Nephron progenitor cell (in vitro differentiated cells): ENCODE results near the gene HOXC12.
A peak's percentile ranks its signal among the peaks of the same experiment; 100 is the strongest.

Source experiments
- DNase-seq: peaks from one replicate; pipeline ENCODE4 v3.0.0; 2021
- H3K27ac Mint-ChIP-seq: 2 replicates; pipeline ENCODE4 v1.8.0; 2021; ENCODE audit warnings: mild to moderate bottlenecking, moderate library complexity, mixed read lengths
- H3K27me3 Mint-ChIP-seq: 2 replicates; pipeline ENCODE4 v1.8.0; 2021; ENCODE audit warnings: mild to moderate bottlenecking, low read depth, mixed read lengths; ENCODE audit not compliant: poor library complexity
- H3K36me3 Mint-ChIP-seq: 2 replicates; pipeline ENCODE4 v1.8.0; 2021; ENCODE audit warnings: low read depth, mixed read lengths
- H3K4me1 Mint-ChIP-seq: 2 replicates; pipeline ENCODE4 v1.8.0; 2021; ENCODE audit warnings: mixed read lengths
- H3K4me3 Mint-ChIP-seq: 2 replicates; pipeline ENCODE4 v1.8.0; 2021; ENCODE audit warnings: mild to moderate bottlenecking, moderate library complexity, mixed read lengths
- H3K9me3 Mint-ChIP-seq: 2 replicates; pipeline ENCODE4 v1.8.0; 2021; ENCODE audit warnings: mild to moderate bottlenecking, moderate library complexity, mixed read lengths
- TF ChIP-seq, protein P1 (sequence below): fragments of 200-600 bp; sonication (generic); IDR thresholded peaks from 2 replicates; pipeline ENCODE4 v1.5.0; 2021; ENCODE audit warnings: antibody characterized with exemption

HOXC12 gene

DNA sequence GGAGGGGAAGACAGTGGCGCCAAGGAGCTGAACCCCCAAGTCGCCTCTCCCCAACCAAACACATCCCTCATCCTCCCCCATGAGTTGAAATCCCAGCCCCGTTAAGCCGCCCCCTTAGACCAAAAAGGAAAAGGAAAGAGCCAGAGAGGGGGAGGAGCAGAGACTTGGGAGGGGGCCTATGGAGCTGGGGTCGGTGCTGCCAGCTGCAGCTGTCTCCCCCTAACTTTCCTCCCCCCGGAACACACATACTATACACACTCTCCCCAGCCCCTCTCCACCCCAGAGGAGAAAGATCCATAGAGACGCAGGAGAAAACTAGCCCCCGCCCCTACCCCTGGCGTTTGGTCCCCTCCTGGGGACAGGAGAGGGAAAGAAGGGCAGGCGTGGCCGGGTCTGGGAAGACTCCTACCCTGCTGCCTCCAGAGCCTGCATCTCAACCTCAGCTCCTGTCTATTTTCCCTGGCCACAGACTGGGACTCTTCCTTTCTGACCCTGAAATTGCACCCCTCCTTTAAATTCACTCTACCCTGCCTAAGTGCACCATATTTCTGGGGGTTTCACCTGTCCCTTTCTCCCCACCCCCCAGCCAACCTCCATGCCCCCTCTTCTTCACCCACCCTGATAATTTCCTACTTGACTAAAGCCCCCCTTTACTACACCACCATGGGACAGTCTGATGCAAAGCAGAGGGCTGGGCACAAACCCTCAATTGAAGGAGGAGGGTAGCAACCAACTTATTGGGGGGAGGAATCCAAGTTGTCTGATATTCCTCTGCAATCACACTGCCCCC is 43.6 kb downstream of the HOXC12 start:
- Mint-ChIP-seq H3K36me3 (peaks cover 54% of the 10 kb centered on the region), H3K9me3 (no peaks in the 10 kb centered on the region), H3K27me3 (peaks cover 17% of the 10 kb centered on the region)

GRCh38 chr12:53998900-53999236 is 44.2 kb downstream of the HOXC12 start:
- DNase-seq, result no peak
- Mint-ChIP-seq H3K27me3 (peaks cover 12% of the 10 kb centered on the region), H3K9me3 (no peaks in the 10 kb centered on the region), H3K36me3 (peaks cover 54% of the 10 kb centered on the region), H3K4me3 (peak overlapping the region; percentile 98), H3K4me1 (peaks cover 47% of the 10 kb centered on the region), H3K27ac (peak overlapping the region; percentile 99)
- TF ChIP-seq, protein P1, sequence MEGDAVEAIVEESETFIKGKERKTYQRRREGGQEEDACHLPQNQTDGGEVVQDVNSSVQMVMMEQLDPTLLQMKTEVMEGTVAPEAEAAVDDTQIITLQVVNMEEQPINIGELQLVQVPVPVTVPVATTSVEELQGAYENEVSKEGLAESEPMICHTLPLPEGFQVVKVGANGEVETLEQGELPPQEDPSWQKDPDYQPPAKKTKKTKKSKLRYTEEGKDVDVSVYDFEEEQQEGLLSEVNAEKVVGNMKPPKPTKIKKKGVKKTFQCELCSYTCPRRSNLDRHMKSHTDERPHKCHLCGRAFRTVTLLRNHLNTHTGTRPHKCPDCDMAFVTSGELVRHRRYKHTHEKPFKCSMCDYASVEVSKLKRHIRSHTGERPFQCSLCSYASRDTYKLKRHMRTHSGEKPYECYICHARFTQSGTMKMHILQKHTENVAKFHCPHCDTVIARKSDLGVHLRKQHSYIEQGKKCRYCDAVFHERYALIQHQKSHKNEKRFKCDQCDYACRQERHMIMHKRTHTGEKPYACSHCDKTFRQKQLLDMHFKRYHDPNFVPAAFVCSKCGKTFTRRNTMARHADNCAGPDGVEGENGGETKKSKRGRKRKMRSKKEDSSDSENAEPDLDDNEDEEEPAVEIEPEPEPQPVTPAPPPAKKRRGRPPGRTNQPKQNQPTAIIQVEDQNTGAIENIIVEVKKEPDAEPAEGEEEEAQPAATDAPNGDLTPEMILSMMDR, result no peak

More for the DNA sequence above, 43.6 kb downstream of the HOXC12 start:
- H3K4me1 Mint-ChIP-seq, result peaks cover 44% of the 10 kb centered on the region
- DNase-seq, result peak; percentile 58
- TF ChIP-seq, protein P1, result no peak
- H3K27ac Mint-ChIP-seq, result peak overlapping the region; percentile 99
- peak overlapping the region; percentile 98 for H3K4me3 Mint-ChIP-seq

- Mint-ChIP-seq H3K27me3 (peaks cover 12% of the 10 kb centered on the region), H3K4me3 (peak overlapping the region; percentile 98), H3K4me1 (peaks cover 55% of the 10 kb centered on the region), H3K9me3 (no peaks in the 10 kb centered on the region), H3K36me3 (peaks cover 51% of the 10 kb centered on the region), H3K27ac (peak overlapping the region; percentile 97)
- TF ChIP-seq, protein P1, result no peak
- DNase-seq, result peak; percentile 61
These were observed 44.9 kb downstream of the HOXC12 start for GRCh38 chr12:53999559-54000115.

- H3K4me3 Mint-ChIP-seq, result peak within 1 kb of the TSS; percentile 98
- H3K9me3 Mint-ChIP-seq, result no peaks in the 10 kb centered on the region
- H3K36me3 Mint-ChIP-seq, result peaks cover 44% of the 10 kb centered on the region
- H3K27ac Mint-ChIP-seq, result peak within 1 kb of the TSS; percentile 99
- TF ChIP-seq, protein P1, result no peak
- H3K4me1 Mint-ChIP-seq, result peaks cover 63% of the 10 kb centered on the region
- peak; percentile 26 for DNase-seq
- peaks cover 12% of the 10 kb centered on the region for H3K27me3 Mint-ChIP-seq
These were observed 45.7 kb downstream of the HOXC12 start, which contains the start of gene HOXC9 for GRCh38 chr12:54000116-54001114. HOXC9 (plus strand) TSS chr12:54000161; CDS start chr12:54000189, 28 bp downstream.

- peaks cover 72% of the 10 kb centered on the region for H3K4me1 Mint-ChIP-seq
- peak; percentile 27 for DNase-seq
- H3K27me3 Mint-ChIP-seq, result peaks cover 12% of the 10 kb centered on the region
- peak overlapping the region; percentile 98 for H3K4me3 Mint-ChIP-seq
- no peaks in the 10 kb centered on the region for H3K9me3 Mint-ChIP-seq
- peaks cover 48% of the 10 kb centered on the region for H3K36me3 Mint-ChIP-seq
- TF ChIP-seq, protein P1, result no peak
- H3K27ac Mint-ChIP-seq, result peak overlapping the region; percentile 97
These were observed 46.8 kb downstream of the HOXC12 start for GRCh38 chr12:54001283-54002187.
